KMS-11 (cell line): Measurements from ENCODE around the gene PDCD1LG2.
"Not testable (repeated sequence)": the region's sequence is repeated elsewhere in the genome, so short reads cannot be mapped to it uniquely, and the experiment has no call there.

ENCODE experiments used
- H2AFZ ChIP-seq: fragments of 200-600 bp; sonication (generic); 2 replicates; pipeline ENCODE4 v1.6.1; 2016; ENCODE audit warnings: antibody characterized with exemption, mixed run types, low read depth
- H3K27ac ChIP-seq: fragments of 200-600 bp; sonication (generic); 2 replicates; pipeline ENCODE4 v1.6.1; 2016; ENCODE audit warnings: mild to moderate bottlenecking, mixed run types
- H3K27me3 ChIP-seq: fragments of 200-600 bp; sonication (generic); 2 replicates; pipeline ENCODE4 v1.6.1; 2017; ENCODE audit warnings: mild to moderate bottlenecking, low read depth, mixed run types, moderate library complexity; ENCODE audit not compliant: insufficient read depth
- H3K36me3 ChIP-seq: fragments of 200-600 bp; sonication (generic); 2 replicates; pipeline ENCODE4 v1.6.1; 2017; ENCODE audit warnings: mild to moderate bottlenecking, mixed run types; ENCODE audit not compliant: insufficient read depth
- H3K4me1 ChIP-seq: fragments of 200-600 bp; sonication (generic); 2 replicates; pipeline ENCODE4 v1.6.1; 2016; ENCODE audit warnings: mild to moderate bottlenecking, low read depth, mixed run types; ENCODE audit not compliant: poor library complexity, severe bottlenecking
- H3K4me2 ChIP-seq: fragments of 200-600 bp; sonication (generic); 2 replicates; pipeline ENCODE4 v1.7.0; 2016; ENCODE audit warnings: mild to moderate bottlenecking, mixed run types
- H3K4me3 ChIP-seq: fragments of 200-600 bp; sonication (generic); IDR thresholded peaks from 2 replicates; pipeline ENCODE4 v1.6.1; 2017; ENCODE audit warnings: low read depth, low read length, mixed read lengths; ENCODE audit not compliant: insufficient read depth
- H3K79me2 ChIP-seq: fragments of 200-600 bp; sonication (generic); 2 replicates; pipeline ENCODE4 v1.6.1; 2016; ENCODE audit warnings: low read depth, mixed run types; ENCODE audit not compliant: insufficient read depth
- H3K9ac ChIP-seq: fragments of 200-600 bp; sonication (generic); 2 replicates; pipeline ENCODE4 v1.6.1; 2016; ENCODE audit warnings: mild to moderate bottlenecking, mixed run types
- H4K20me1 ChIP-seq: fragments of 200-600 bp; sonication (generic); 2 replicates; pipeline ENCODE4 v1.6.1; 2016; ENCODE audit warnings: mild to moderate bottlenecking, mixed run types; ENCODE audit not compliant: insufficient read depth
- TF ChIP-seq, protein P1 (sequence below): fragments of 200-600 bp; sonication (generic); conservative IDR thresholded peaks from 2 replicates; pipeline ENCODE4 v1.6.1; 2017; ENCODE audit warnings: low read depth, mild to moderate bottlenecking, antibody characterized with exemption, low read length, moderate library complexity, mixed read lengths

PDCD1LG2 gene

DNA sequence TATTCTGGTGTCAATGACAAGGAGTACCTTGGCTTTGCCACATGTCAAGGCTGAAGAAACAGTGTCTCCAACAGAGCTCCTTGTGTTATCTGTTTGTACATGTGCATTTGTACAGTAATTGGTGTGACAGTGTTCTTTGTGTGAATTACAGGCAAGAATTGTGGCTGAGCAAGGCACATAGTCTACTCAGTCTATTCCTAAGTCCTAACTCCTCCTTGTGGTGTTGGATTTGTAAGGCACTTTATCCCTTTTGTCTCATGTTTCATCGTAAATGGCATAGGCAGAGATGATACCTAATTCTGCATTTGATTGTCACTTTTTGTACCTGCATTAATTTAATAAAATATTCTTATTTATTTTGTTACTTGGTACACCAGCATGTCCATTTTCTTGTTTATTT is 40.2 kb upstream of the PDCD1LG2 start:
- Histone ChIP-seq H2AFZ (no peak overlapping the region), H3K4me2 (no peak overlapping the region), H3K4me1 (no peaks in the 10 kb centered on the region), H3K4me3 (no peak overlapping the region), H3K27me3 (no peaks in the 10 kb centered on the region), H3K27ac (no peak overlapping the region), H4K20me1 (no peaks in the 10 kb centered on the region), H3K79me2 (no peaks in the 10 kb centered on the region), H3K36me3 (no peaks in the 10 kb centered on the region), H3K9ac (no peak overlapping the region)
- TF ChIP-seq, protein P1, sequence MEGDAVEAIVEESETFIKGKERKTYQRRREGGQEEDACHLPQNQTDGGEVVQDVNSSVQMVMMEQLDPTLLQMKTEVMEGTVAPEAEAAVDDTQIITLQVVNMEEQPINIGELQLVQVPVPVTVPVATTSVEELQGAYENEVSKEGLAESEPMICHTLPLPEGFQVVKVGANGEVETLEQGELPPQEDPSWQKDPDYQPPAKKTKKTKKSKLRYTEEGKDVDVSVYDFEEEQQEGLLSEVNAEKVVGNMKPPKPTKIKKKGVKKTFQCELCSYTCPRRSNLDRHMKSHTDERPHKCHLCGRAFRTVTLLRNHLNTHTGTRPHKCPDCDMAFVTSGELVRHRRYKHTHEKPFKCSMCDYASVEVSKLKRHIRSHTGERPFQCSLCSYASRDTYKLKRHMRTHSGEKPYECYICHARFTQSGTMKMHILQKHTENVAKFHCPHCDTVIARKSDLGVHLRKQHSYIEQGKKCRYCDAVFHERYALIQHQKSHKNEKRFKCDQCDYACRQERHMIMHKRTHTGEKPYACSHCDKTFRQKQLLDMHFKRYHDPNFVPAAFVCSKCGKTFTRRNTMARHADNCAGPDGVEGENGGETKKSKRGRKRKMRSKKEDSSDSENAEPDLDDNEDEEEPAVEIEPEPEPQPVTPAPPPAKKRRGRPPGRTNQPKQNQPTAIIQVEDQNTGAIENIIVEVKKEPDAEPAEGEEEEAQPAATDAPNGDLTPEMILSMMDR: no peak

DNA sequence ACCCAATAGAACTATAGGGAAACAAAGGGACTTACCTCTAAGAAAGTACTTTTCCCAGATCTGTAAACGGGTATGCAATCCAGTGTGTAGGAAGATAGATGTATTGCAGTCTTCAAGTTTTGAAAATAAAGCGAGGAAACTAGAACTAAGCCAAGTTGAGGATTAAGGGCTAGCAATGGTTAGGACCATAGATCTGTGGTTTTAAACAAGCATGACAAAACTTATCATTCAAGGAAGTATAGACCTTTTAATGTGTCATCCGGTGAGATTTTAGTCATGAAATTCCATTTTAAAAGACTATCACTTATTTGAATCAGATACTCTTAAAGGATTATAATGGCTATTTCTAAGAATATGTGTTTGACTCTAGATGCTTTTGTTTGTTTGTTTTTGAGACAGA is 39.5 kb upstream of the PDCD1LG2 start:
- Histone ChIP-seq H3K4me3 (no peak overlapping the region), H3K79me2 (no peaks in the 10 kb centered on the region), H3K4me1 (no peaks in the 10 kb centered on the region), H4K20me1 (no peaks in the 10 kb centered on the region), H3K27ac (no peak overlapping the region), H2AFZ (no peak overlapping the region), H3K36me3 (no peaks in the 10 kb centered on the region), H3K9ac (no peak overlapping the region), H3K4me2 (no peak overlapping the region), H3K27me3 (no peaks in the 10 kb centered on the region)
- TF ChIP-seq, protein P1: no peak

DNA sequence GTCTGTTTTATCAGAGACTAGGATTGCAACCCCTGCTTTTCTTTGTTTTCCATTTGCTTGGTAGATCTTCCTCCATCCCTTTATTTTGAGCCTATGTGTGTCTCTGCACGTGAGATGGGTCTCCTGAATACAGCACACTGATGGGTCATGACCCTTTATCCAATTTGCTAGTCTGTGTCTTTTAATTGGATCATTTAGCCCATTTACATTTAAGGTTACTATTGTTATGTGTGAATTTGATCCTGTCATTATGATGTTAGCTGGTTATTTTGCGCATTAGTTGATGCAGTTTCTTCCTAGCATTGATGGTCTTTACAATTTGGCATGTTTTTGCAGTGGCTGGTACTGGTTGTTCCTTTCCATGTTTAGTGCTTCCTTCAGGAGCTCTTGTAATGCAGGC is 34.7 kb upstream of the PDCD1LG2 start:
- not testable (repeated sequence) for H3K9ac ChIP-seq, H3K27ac ChIP-seq, H3K36me3 ChIP-seq, H3K27me3 ChIP-seq, H3K4me3 ChIP-seq, H3K79me2 ChIP-seq, H3K4me1 ChIP-seq, H3K4me2 ChIP-seq, H2AFZ ChIP-seq, H4K20me1 ChIP-seq

DNA sequence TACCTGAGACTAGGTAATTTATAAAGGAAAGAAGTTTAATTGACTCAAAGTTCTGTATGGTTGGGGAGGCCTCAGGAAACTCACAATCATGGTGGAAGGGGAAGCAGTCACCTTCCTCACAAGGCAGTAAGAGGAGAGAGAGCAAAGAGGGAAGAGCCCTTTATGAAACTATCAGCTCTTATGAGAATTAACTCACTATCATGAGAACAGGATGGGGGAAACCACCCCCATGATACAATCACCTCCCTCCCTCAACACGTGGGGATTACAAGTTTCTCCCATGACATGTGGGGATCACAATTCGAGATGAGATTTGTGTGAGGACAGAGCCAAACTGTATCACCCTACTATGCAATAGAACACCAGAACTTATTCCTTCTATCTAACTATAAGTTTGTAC is 32.1 kb upstream of the PDCD1LG2 start:
- TF ChIP-seq, protein P1: no peak
- H3K27ac ChIP-seq: no peak overlapping the region

DNA sequence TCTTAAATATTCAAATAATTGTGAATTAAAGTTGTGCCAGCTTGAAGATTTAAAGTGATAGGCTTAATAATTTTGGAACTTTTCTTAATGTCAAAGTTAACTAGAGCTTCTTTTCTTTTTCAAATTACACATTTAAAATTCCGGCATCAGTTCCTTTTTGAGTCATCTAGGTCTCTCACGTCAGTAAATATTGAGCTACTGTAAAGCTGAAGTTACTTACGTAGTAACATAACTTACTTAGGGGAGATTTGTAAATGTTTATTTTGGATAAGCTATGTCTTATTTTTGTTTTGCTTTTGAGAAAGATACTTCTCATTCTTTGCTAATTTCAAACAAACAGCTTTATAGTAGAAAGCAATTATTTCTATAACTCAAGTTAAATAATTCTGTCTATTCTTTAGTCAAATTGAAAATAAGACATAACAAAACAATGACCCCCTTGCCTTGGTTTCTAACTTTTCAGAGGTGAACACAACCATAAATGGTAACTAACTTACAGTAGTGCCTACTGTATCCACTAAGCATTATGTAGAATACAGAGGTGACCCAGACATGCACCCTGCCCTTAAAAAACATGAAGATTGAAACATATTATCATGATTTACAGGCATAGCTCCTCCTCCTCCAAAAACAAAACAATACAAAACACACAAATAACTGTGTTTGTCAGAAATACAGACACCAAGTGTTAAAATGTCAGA is 30.2 kb upstream of the PDCD1LG2 start:
- TF ChIP-seq, protein P1: no peak
- Histone ChIP-seq H3K36me3 (no peaks in the 10 kb centered on the region), H3K79me2 (no peaks in the 10 kb centered on the region), H3K27me3 (no peaks in the 10 kb centered on the region), H3K4me3 (no peak overlapping the region), H2AFZ (no peak overlapping the region), H3K9ac (no peak overlapping the region), H3K4me2 (no peak overlapping the region), H3K4me1 (no peaks in the 10 kb centered on the region), H4K20me1 (no peaks in the 10 kb centered on the region), H3K27ac (no peak overlapping the region)

More for the DNA sequence above, 32.1 kb upstream of the PDCD1LG2 start:
- Histone ChIP-seq H3K4me2 (no peak overlapping the region), H3K27me3 (no peaks in the 10 kb centered on the region), H3K36me3 (no peaks in the 10 kb centered on the region), H3K9ac (no peak overlapping the region), H3K4me3 (no peak overlapping the region), H3K4me1 (no peaks in the 10 kb centered on the region), H4K20me1 (no peaks in the 10 kb centered on the region), H2AFZ (no peak overlapping the region), H3K79me2 (no peaks in the 10 kb centered on the region)
